K562 (cell line): ENCODE data around the gene TCF25. TPM values are rescaled to one million over a fixed set of nuclear protein-coding genes. Genes with fewer than 3 reads are reported as not detected.

Experiments
- ATF1 ChIP-seq, 2 experiments: fragments of 450-650 bp in 1 of 2; IDR thresholded peaks; 2 replicates each; pipeline ENCODE4 v1.6.1; 2016; ENCODE audit warnings: missing compliant biosample characterization in 1 of 2, missing genetic modification characterization in 1 of 2
- CHD7 ChIP-seq: fragments of 200-600 bp; sonication (generic); IDR thresholded peaks from one replicate; pipeline ENCODE4 v1.6.1; 2012; ENCODE audit warnings: mild to moderate bottlenecking, low read depth, low read length, inconsistent platforms
- HDGF ChIP-seq: fragments of 450-650 bp; IDR thresholded peaks from 2 replicates; pipeline ENCODE4 v1.6.1; 2016
- HMG20B ChIP-seq: fragments of 250-450 bp; sonication (Bioruptor Pico); IDR thresholded peaks from 2 replicates; pipeline ENCODE4 v1.5.0; 2021; ENCODE audit warnings: mild to moderate bottlenecking
- MCM3 ChIP-seq: fragments of 450-650 bp; IDR thresholded peaks from 2 replicates; pipeline ENCODE4 v1.6.1; 2016
- MYNN ChIP-seq, 2 experiments: sonication (generic); formaldehyde crosslinking in 1 of 2; IDR thresholded peaks; 2 replicates each; pipeline versions ENCODE4 v1.5.0 to v1.6.1; 2016 to 2020; ENCODE audit warnings: antibody characterized with exemption in 1 of 2, missing genetic modification reagents in 1 of 2
- NR3C1 ChIP-seq: sonication (generic); formaldehyde crosslinking; IDR thresholded peaks from 2 replicates; pipeline ENCODE4 v1.8.1; 2022; ENCODE audit warnings: missing genetic modification reagents
- PATZ1 ChIP-seq: fragments of 250-450 bp; sonication (Bioruptor Pico); IDR thresholded peaks from 2 replicates; pipeline ENCODE4 v1.5.0; 2020; ENCODE audit warnings: mild to moderate bottlenecking, borderline replicate concordance
- RFX1 ChIP-seq: fragments of 450-650 bp; IDR thresholded peaks from 2 replicates; pipeline ENCODE4 v1.6.1; 2016; ENCODE audit warnings: mild to moderate bottlenecking, moderate library complexity
- ZC3H8 ChIP-seq: fragments of 450-650 bp; IDR thresholded peaks from 2 replicates; pipeline ENCODE4 v1.6.1; 2017
- ZNF583 ChIP-seq: fragments of 250-450 bp; sonication (Bioruptor Pico); IDR thresholded peaks from 2 replicates; pipeline ENCODE4 v1.4.0; 2020
- ZNF668 ChIP-seq: fragments of 250-450 bp; sonication (Bioruptor Pico); IDR thresholded peaks from 2 replicates; pipeline ENCODE4 v1.8.0; 2022; ENCODE audit warnings: mild to moderate bottlenecking, inconsistent platforms
- polyA plus RNA-seq, 8 experiments: library from polyadenylated mRNA; depleted of rRNA in 4 of 8; stranded (reverse) in 5 of 8; unstranded in 3 of 8; fragments of >200 nt; fragmentation: Nextera tagmentation in 2 of 8; fragmentation: Illumina TruSeq in 1 of 8; extraction: Ambion mirVana in 2 of 8; extraction: Trizol in 1 of 8; gene quantifications; 2 replicates each; pipeline versions ENCODE4 v1.2.1 to v1.2.3, GENCODE V29; 2011 to 2014; ENCODE audit warnings: inconsistent platforms in 1 of 8, missing spikeins in 1 of 8
- total RNA-seq, 7 experiments: library from RNA; depleted of rRNA in 6 of 7; stranded (reverse); fragments of >200 nt in 6 of 7; fragmentation: Illumina TruSeq in 2 of 7; extraction: Trizol in 2 of 7; gene quantifications; 2 replicates each; pipeline versions ENCODE4 v1.2.1 to v1.2.3, GENCODE V29; 2011 to 2021; ENCODE audit warnings: low replicate concordance in 1 of 7
- TF ChIP-seq, protein P1 (sequence below), 2 experiments: fragments of 200-800 bp in 1 of 2; sonication (Bioruptor generic) in 1 of 2; sonication (generic) in 1 of 2; formaldehyde crosslinking in 1 of 2; IDR thresholded peaks in 1 of 2; conservative IDR thresholded peaks in 1 of 2; 2 replicates each; pipeline versions ENCODE4 v1.5.0 to v1.6.1; 2016 to 2020; ENCODE audit warnings: missing compliant biosample characterization in 1 of 2, missing genetic modification characterization in 1 of 2, missing genetic modification reagents in 1 of 2

The TCF25 gene
- total and polyA plus RNA-seq, 9 of the 15 experiments (the other 6 are each of a cell fraction or from before 2014, with no cell fraction given) = 9.0 to 154 (median 83.8) TPM

GRCh38 chr16:89918453-89919347 lies 45.3 kb downstream of the TCF25 start, which contains the start of gene MC1R (continued):
- TF ChIP-seq CHD7 = no peak
- TF ChIP-seq RFX1 = no peak
- TF ChIP-seq ATF1 (CRISPR knock-in tag; IDR thresholded peaks at IDR 0.05) = no peak
- TF ChIP-seq ATF1 (tag; IDR thresholded peaks at IDR 0.05) = no peak
- TF ChIP-seq ZC3H8 = no peak
- TF ChIP-seq MYNN (IDR thresholded peaks at IDR 0.05) = no peak
- TF ChIP-seq MYNN (CRISPR knock-in tag; IDR thresholded peaks at IDR 0.05) = no peak
- TF ChIP-seq NR3C1 (CRISPR knock-in tag) = no peak
- no peak for TF ChIP-seq ZNF583 (CRISPR knock-in tag)
- no peak for TF ChIP-seq ZNF668
- no peak for TF ChIP-seq PATZ1 (CRISPR knock-in tag)
- TF ChIP-seq, protein P1, sequence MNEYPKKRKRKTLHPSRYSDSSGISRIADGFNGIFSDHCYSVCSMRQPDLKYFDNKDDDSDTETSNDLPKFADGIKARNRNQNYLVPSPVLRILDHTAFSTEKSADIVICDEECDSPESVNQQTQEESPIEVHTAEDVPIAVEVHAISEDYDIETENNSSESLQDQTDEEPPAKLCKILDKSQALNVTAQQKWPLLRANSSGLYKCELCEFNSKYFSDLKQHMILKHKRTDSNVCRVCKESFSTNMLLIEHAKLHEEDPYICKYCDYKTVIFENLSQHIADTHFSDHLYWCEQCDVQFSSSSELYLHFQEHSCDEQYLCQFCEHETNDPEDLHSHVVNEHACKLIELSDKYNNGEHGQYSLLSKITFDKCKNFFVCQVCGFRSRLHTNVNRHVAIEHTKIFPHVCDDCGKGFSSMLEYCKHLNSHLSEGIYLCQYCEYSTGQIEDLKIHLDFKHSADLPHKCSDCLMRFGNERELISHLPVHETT (CRISPR knock-in tag; conservative IDR thresholded peaks at IDR 0.05 in 1 of 2, IDR thresholded peaks at IDR 0.05 in 1 of 2) = no peak
- TF ChIP-seq HDGF = no peak
- no peak for TF ChIP-seq MCM3
- TF ChIP-seq HMG20B (CRISPR knock-in tag) = no peak
